Tibial nerve (tissue), 4 donors: Measurements from ENCODE around the gene CDKL5. TPM values are rescaled to one million over a fixed set of nuclear protein-coding genes. Genes with fewer than 3 reads are reported as not detected.

Experiments
- DNase-seq, 2 donors: peaks; one replicate each; pipeline ENCODE4 v3.0.0-alpha.2; 2019; ENCODE audit warnings: low spot score in 2 of 2
- H3K27ac ChIP-seq, 4 donors: fragments of 200-600 bp; sonication (generic) in 3 of 4; one replicate each; pipeline ENCODE4 v1.5.1; 2017 to 2019; ENCODE audit warnings: mild to moderate bottlenecking in 1 of 4
- H3K27me3 ChIP-seq, 2 donors: fragments of 200-600 bp; sonication (generic) in 1 of 2; one replicate each; pipeline versions ENCODE4 v1.5.1 to v1.6.0; 2017 to 2019
- H3K36me3 ChIP-seq, 3 donors: fragments of 200-600 bp; sonication (generic); one replicate each; pipeline ENCODE4 v1.5.1; 2018 to 2019
- H3K4me1 ChIP-seq, 4 donors: fragments of 200-600 bp; sonication (generic) in 3 of 4; one replicate each; pipeline ENCODE4 v1.5.1; 2017 to 2019
- H3K4me3 ChIP-seq, 4 donors: fragments of 200-600 bp; sonication (generic) in 3 of 4; one replicate each; pipeline ENCODE4 v1.5.1; 2017 to 2019; ENCODE audit warnings: mild to moderate bottlenecking in 1 of 4, moderate library complexity in 1 of 4
- H3K9me3 ChIP-seq, 4 donors: fragments of 200-600 bp; sonication (generic) in 3 of 4; one replicate each; pipeline ENCODE4 v1.5.1; 2017 to 2019
- CTCF ChIP-seq, 5 experiments: fragments of 200-600 bp in 3 of 5; fragments of 450-650 bp in 2 of 5; sonication (generic) in 3 of 5; IDR thresholded peaks; one replicate each; pipeline ENCODE4 v1.5.1; 2016 to 2019; ENCODE audit warnings: antibody characterized with exemption in 5 of 5, mild to moderate bottlenecking in 3 of 5, moderate library complexity in 2 of 5
- EP300 ChIP-seq, 2 donors: sonication (generic); formaldehyde crosslinking; IDR thresholded peaks; one replicate each; pipeline ENCODE4 v1.6.1; 2017; ENCODE audit warnings: antibody characterized with exemption in 2 of 2, mild to moderate bottlenecking in 1 of 2
- POLR2A ChIP-seq, 2 donors: fragments of 450-650 bp; IDR thresholded peaks; one replicate each; pipeline ENCODE4 v1.6.1; 2017; ENCODE audit warnings: antibody characterized with exemption in 2 of 2, mild to moderate bottlenecking in 2 of 2, moderate library complexity in 2 of 2
- WGBS, 2 donors: methylation state at CpG; one replicate each; pipeline ENCODE4 v1.1.5; 2018; 5-methylcytosine and 5-hydroxymethylcytosine counted together
- small RNA-seq: library from RNA; depleted of rRNA; stranded (forward); fragments of <200 nt; gene quantifications from one replicate; pipeline ENCODE3, GENCODE V24; 2016
- total RNA-seq, 4 donors: library from RNA; depleted of rRNA; stranded (reverse); fragments of >200 nt; gene quantifications; one replicate each; pipeline ENCODE4 v1.1.0, GENCODE V29; 2016

Gene CDKL5
- total RNA-seq, 4 donors from 2014 or later = 6.1 to 7.5 (median 6.3) TPM

GRCh38 chrX:18702362-18703195, 277.2 kb downstream of the CDKL5 start:
- Histone ChIP-seq H3K36me3 (no peaks in the 10 kb centered on the region), H3K27ac (no peak overlapping the region), H3K27me3 (peaks cover 0 to 5% of the 10 kb centered on the region in 2 donors), H3K9me3 (no peaks in the 10 kb centered on the region), H3K4me3 (no peak overlapping the region), H3K4me1 (no peaks in the 10 kb centered on the region)
- 62 to 72% methylated on average over 12 of the region's 12 CpGs for WGBS, 2 donors
- TF ChIP-seq POLR2A (IDR thresholded peaks at IDR 0.05) (no peak), EP300 (IDR thresholded peaks at IDR 0.05) (no peak), CTCF (IDR thresholded peaks at IDR 0.05) (no peak)
- no peak for DNase-seq

Small RNA genes lying within 50 kb of the gene (small RNA-seq; reads per million reads assigned to genes)
- gene RF00019 = not detected

Other genes with a start within 250 kb of the CDKL5 start
- gene BEND2, start 204.7 kb upstream of the CDKL5 start, total RNA-seq = 1 to 10 TPM in 1 of 4 donors, under 1 TPM in 1, not detected in 2; 0.42 to 1.1 TPM
- gene SCML2, start 70.9 kb upstream of the CDKL5 start, total RNA-seq = 1 to 10 TPM in 1 of 4 donors, under 1 TPM in 3; 0.59 to 1.5 (median 0.64) TPM
- not detected for gene RS1, start 246.5 kb downstream of the CDKL5 start, total RNA-seq